ENCODE data around the gene ZSWIM8. TPM values are rescaled to one million over a fixed set of nuclear protein-coding genes. Genes with fewer than 3 reads are reported as not detected.

The ZSWIM8 gene
- total RNA-seq, 2 experiments from 2014 or later = 66.4 to 70.7 TPM

DNA sequence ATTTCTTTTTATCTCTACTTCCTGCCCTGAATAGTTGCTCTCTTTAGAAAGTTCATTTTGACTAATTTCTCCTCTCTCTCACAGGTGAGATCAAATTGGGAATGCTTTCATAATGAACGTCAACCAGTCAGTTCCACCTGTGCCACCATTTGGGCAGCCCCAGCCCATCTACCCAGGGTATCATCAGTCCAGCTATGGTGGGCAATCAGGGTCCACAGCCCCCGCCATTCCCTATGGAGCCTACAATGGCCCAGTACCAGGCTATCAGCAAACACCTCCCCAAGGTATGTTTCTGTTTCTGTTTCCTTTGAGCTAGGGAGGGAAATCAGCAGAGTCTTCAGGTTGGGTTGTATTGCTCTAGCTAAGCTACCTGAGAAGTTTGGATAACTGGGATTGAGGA is 38.7 kb upstream of the ZSWIM8 start:
- ATAC-seq (ENCODE audit: poor library complexity) = no peak

GRCh38 chr10:73750819-73751218 is 34.6 kb upstream of the ZSWIM8 start:
- Mint-ChIP-seq H3K9me3 (no peaks in the 10 kb centered on the region), H3K27me3 (no peaks in the 10 kb centered on the region), H3K36me3 (ENCODE audit: low read depth) (peaks cover 87% of the 10 kb centered on the region), H3K4me1 (ENCODE audit: low read depth) (peaks cover 42% of the 10 kb centered on the region), H3K27ac (no peak overlapping the region), H3K4me3 (no peak overlapping the region)
- ATAC-seq (ENCODE audit: poor library complexity) = no peak
- Histone ChIP-seq H3K9me3 (ENCODE audit: control insufficient read depth in 1 of 2, insufficient read depth in 1 of 2, low read length in 2 of 2) (no peaks in the 10 kb centered on the region), H3K4me1 (ENCODE audit: insufficient read depth, low read length) (peaks cover 34% of the 10 kb centered on the region), H3K36me3 (ENCODE audit: insufficient read depth, low read length) (peaks cover 86% of the 10 kb centered on the region), H3K27me3 (ENCODE audit: control insufficient read depth in 1 of 2, insufficient read depth in 2 of 2, low read length in 2 of 2) (no peaks in the 10 kb centered on the region), H3K27ac (ENCODE audit: low read depth in 1 of 2, low read length in 2 of 2) (no peak overlapping the region), H3K4me3 (ENCODE audit: low read length) (no peak overlapping the region)
- TF ChIP-seq, protein P1, sequence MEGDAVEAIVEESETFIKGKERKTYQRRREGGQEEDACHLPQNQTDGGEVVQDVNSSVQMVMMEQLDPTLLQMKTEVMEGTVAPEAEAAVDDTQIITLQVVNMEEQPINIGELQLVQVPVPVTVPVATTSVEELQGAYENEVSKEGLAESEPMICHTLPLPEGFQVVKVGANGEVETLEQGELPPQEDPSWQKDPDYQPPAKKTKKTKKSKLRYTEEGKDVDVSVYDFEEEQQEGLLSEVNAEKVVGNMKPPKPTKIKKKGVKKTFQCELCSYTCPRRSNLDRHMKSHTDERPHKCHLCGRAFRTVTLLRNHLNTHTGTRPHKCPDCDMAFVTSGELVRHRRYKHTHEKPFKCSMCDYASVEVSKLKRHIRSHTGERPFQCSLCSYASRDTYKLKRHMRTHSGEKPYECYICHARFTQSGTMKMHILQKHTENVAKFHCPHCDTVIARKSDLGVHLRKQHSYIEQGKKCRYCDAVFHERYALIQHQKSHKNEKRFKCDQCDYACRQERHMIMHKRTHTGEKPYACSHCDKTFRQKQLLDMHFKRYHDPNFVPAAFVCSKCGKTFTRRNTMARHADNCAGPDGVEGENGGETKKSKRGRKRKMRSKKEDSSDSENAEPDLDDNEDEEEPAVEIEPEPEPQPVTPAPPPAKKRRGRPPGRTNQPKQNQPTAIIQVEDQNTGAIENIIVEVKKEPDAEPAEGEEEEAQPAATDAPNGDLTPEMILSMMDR (IDR thresholded peaks at IDR 0.05) = no peak
- ChIA-PET POLR2A (interaction anchor here (0.9 kb wide), 1 partner anchor 9 kb away, joined by 3 read pairs; no protein-coding TSS in a partner anchor), CTCF (interaction anchor here (3.0 kb wide), 1 partner anchor 18 kb away, joined by 7 read pairs; no protein-coding TSS in a partner anchor)
- intact Hi-C loops (cut with DNase I, micrococcal nuclease) = loop anchor here in 1 of 2 experiments (2.0 kb wide), 1 partner anchor 14 kb away; no protein-coding TSS in a partner anchor
- DNase-seq = no peak

More for the DNA sequence above, 38.7 kb upstream of the ZSWIM8 start:
- Mint-ChIP-seq H3K27ac (peak overlapping the region; percentile 69), H3K27me3 (no peaks in the 10 kb centered on the region), H3K4me3 (peak overlapping the region; percentile 79), H3K36me3 (ENCODE audit: low read depth) (peaks cover 79% of the 10 kb centered on the region), H3K4me1 (ENCODE audit: low read depth) (peaks cover 62% of the 10 kb centered on the region), H3K9me3 (no peaks in the 10 kb centered on the region)
- intact Hi-C loops (cut with DNase I, micrococcal nuclease) = loop anchor here in 1 of 2 experiments (10.0 kb wide), 2 partner anchors 492 to 1368 kb away; partner anchors contain the start of genes MRPS16 and SAMD8
- no peaks in the 10 kb centered on the region for H3K27me3 ChIP-seq (ENCODE audit: control insufficient read depth in 1 of 2, insufficient read depth in 2 of 2, low read length in 2 of 2)
- no peak overlapping the region for H3K27ac ChIP-seq (ENCODE audit: low read depth in 1 of 2, low read length in 2 of 2)
- H3K4me3 ChIP-seq (ENCODE audit: low read length) = no peak overlapping the region
- peaks cover 52% of the 10 kb centered on the region for H3K36me3 ChIP-seq (ENCODE audit: insufficient read depth, low read length)
- POLR2A ChIA-PET = interaction anchor here (1.0 to 1.5 kb wide), 2 partner anchors 16 to 35 kb away, joined by 3 to 4 read pairs; partner anchors contain the start of gene CHCHD1
- no peaks in the 10 kb centered on the region for H3K9me3 ChIP-seq (ENCODE audit: control insufficient read depth in 1 of 2, insufficient read depth in 1 of 2, low read length in 2 of 2)
- CTCF ChIA-PET = interaction anchor here (0.6 to 0.7 kb wide), 2 partner anchors 24 to 452 kb away, joined by 3 to 4 read pairs; no protein-coding TSS in a partner anchor
- peaks cover 61% of the 10 kb centered on the region for H3K4me1 ChIP-seq (ENCODE audit: insufficient read depth, low read length)
- no peak for DNase-seq
- TF ChIP-seq, protein P1 (IDR thresholded peaks at IDR 0.05) = no peak

DNA sequence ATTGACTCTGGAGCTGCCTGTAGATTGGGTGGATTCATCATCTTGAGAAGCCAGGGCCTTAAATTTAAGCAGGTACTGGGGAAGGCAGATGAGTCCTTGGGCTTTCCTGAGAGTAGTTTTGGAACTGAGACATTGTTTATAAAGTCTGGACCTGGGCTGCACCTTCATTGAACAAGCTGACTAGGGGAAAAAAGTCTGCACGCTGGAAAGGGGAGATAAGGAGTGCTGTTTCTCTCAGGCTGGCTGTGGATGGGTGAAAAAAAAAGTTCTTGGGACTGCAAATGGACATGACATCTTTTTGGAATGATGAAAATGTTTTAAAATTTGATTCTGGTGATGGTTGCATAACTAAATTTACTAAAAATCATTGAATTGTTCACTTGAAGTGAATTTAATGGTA is 29.2 kb upstream of the ZSWIM8 start:
- Mint-ChIP-seq H3K36me3 (ENCODE audit: low read depth) (peaks cover 81% of the 10 kb centered on the region), H3K4me1 (ENCODE audit: low read depth) (peaks cover 38% of the 10 kb centered on the region), H3K9me3 (no peaks in the 10 kb centered on the region), H3K27me3 (no peaks in the 10 kb centered on the region), H3K27ac (no peak overlapping the region), H3K4me3 (no peak overlapping the region)
- TF ChIP-seq, protein P1 (IDR thresholded peaks at IDR 0.05) = no peak
- Histone ChIP-seq H3K36me3 (ENCODE audit: insufficient read depth, low read length) (peaks cover 74% of the 10 kb centered on the region), H3K27me3 (ENCODE audit: control insufficient read depth in 1 of 2, insufficient read depth in 2 of 2, low read length in 2 of 2) (no peaks in the 10 kb centered on the region), H3K9me3 (ENCODE audit: control insufficient read depth in 1 of 2, insufficient read depth in 1 of 2, low read length in 2 of 2) (no peaks in the 10 kb centered on the region), H3K4me3 (ENCODE audit: low read length) (no peak overlapping the region), H3K4me1 (ENCODE audit: insufficient read depth, low read length) (peaks cover 29% of the 10 kb centered on the region), H3K27ac (ENCODE audit: low read depth in 1 of 2, low read length in 2 of 2) (no peak overlapping the region)
- ATAC-seq (ENCODE audit: poor library complexity) (no peak), DNase-seq (no peak)
- intact Hi-C loops (cut with DNase I, micrococcal nuclease) = no loop called here
- POLR2A ChIA-PET = no interaction called here
- CTCF ChIA-PET = no interaction called here
